NCI-H460 (cell line): Measurements from ENCODE around the gene IRF4. TPM values are rescaled to one million over a fixed set of nuclear protein-coding genes. Genes with fewer than 3 reads are reported as not detected.

Experiments
- DNase-seq: peaks from one replicate; pipeline ENCODE4 v3.0.0-alpha.2; 2016; ENCODE audit warnings: low read depth; ENCODE audit errors: extremely low read depth
- total RNA-seq: library from RNA; depleted of rRNA; stranded (reverse); fragments of >200 nt; shearing (Covaris generic); gene quantifications from 2 replicates; pipeline ENCODE4 v1.2.3, GENCODE V29; 2014

IRF4 gene
- total RNA-seq, 1 experiment from 2014 or later, result 0.67 TPM

DNA sequence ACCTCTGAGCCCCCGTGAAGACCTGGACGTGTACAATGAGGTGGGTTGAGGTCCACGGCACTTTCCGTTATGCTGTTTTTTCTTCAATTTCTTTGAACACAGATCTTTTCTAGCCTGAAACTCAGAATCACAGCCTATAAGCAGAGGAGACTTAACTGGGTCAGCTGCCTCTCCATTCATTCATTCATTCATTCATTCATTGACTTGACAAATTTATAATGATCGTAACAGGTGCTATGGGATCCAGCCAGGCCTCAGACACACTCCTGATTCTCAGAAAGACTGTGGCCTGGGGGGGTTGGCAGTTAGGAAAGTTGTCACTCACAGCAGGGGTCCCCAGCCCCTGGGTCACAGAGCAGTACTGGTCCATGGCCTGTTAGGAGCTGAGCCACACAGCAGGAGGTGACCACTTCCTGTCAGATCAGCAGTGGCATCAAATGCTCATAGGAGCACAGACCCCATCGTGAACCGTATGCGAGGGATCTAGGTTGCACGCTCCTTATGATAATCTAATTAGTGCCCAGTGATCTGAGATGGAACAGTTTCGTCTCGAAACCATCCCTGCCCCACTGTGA, 38.6 kb upstream of the IRF4 start:
- DNase-seq, result no peak

DNA sequence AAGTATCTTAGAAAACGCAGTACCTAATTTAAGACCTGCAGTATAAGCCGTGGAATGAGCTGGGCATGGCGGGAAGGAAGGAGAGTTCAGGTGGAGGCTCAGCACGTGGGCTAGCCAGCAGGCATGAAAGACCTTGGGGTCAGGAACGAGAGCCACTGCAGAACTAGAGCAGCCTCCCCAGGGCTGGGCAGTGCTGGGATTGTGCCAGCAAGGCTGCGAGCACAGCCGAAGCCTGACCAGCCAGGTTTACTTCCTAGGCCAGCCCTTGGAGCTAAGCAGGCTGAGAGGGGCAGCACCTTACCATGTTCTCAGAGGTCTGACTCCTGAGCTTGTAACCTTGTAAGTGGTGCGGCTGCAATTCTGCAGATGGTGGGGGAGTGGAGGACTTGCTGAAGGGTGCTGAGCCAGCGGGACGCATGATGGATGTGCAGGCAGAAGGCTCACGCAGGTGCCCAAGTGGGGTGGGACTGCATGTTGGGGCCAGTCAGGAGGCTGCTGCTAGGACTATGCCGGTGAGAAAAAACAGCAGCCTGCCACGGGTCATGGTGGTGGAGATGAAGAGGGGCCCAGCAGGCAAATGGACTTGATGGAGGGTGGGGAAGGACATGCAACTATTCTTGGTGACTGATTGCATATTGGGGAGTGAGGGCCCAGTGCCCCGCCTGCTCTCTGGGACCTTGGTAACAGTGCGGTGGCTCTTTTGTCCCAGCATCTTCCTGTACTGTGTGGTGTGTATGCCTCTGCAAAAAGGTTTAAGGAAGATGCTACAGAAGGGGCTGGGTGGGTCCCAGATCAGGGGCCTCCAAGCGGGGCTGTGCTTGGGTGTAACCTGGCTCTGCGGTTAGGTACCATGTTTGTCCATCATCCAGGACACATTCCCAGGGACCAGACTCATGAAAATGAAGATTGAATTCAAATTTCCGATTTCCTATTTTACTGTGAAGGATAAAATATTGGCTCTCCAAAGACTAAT, 37.6 kb upstream of the IRF4 start:
- no peak for DNase-seq

DNA sequence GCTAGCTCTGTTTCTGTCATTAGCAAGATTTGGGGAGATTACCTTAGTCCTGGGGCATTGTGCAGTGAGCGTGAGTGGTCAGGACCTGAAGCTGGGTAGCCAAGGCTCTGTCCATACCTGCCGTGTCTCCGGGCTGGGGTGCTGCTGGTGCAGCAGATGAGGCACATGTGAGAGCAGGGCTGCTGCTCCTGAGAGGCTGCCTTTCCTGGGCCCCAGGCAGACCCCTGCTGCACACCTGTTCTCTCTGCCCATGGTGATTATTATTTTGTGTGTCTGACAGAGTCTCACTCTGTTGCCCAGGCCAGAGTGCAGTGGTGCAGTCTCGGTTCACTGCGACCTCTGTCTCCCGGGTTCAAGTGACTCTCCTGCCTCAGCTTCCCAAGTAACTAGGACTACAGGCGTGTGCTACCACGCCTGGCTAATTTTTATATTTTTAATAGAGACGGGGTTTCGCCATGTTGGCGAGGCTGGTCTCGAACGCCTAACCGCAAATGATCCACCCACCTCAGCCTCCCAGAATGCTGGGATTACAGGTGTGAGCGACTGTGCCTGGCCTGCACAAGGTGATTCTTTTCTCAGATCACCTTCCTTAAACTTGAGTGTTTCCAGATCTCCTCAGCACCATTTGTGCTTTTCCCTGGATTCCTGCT, 36.8 kb upstream of the IRF4 start:
- no peak for DNase-seq

DNA sequence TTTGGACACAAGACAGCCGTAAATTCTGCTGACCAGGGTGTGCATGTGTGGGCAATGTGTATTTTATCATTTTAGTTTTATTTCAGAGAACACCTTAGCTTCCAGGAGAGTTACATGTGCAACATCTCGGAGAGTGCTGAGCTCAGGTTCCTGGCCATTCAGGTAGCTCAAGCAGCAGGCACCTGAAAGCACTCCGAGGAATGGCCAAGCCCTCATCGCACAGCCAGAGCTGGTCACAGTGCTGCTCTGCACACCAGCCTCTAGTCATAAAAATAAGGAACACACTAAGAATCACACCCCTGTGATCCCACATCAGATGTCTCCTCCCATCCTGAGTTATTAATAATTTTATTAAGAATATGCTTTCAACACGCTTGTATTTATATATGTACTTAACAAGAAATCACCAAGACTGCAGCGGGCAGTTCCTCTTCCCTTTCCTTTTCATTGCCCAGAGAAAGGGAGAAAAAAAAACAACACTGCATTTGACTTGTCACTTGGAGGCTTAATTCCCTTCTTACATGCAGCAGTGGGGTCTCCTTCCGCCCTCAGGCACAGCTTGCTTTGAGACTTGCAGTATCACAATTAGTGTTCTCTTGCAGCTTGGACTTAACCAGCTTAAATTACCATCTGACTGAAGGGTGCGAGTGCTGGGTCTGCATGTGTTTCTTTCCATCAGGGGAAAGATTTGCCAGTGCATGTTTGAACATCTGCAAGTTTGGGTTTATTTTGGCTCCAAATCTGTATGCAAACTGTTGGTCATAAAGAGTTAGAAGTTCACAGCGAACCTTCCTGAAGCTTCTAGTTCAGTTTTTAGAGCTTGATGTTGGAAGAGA, 36.0 kb upstream of the IRF4 start:
- no peak for DNase-seq

DNA sequence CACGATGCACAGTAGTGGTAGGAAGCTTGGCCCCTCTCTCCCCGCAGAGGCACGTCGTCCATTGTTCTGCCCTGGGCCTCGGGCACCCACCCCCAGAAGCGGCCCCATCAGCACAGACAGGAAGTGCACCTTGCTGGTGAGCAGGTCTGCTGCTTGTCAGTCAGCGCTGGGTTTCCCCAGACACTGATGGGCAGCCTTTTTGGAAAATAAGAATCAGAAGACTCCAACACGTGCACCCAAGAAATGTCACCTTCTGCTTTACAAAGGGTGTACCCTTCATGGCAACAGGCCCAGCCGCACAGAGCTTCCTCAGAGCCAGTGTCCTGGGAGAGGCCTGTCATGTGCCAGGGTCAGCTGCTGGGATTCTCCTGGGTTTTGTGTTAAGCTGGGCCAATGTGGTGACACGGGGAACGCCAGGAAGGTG, 34.7 kb upstream of the IRF4 start:
- no peak for DNase-seq

DNA sequence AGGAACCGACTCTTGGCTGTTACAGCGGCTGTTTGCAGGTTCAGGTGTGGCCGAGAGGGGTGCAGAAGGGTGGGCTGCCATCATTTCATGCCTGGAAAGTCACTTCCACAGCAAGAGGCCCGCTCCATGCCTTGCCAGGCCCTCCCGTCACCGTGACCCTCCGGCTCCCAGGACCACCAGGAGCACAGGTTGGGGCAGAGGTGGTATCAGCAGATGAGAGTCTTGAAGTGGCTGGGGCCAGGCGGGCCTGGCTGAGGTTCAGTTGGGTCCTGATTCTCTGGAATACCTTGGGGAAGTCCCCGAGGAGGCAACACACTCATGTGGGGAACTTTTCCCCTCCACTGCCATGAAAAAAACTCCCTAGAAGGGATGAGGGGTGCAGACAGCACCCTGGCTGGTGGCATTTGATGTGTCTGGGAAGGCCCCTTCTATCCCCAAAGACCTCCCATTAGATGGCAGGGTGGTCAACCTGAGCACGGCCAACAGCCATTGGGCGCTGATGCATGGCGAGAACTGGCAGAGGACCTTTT, 34.2 kb upstream of the IRF4 start:
- no peak for DNase-seq

DNA sequence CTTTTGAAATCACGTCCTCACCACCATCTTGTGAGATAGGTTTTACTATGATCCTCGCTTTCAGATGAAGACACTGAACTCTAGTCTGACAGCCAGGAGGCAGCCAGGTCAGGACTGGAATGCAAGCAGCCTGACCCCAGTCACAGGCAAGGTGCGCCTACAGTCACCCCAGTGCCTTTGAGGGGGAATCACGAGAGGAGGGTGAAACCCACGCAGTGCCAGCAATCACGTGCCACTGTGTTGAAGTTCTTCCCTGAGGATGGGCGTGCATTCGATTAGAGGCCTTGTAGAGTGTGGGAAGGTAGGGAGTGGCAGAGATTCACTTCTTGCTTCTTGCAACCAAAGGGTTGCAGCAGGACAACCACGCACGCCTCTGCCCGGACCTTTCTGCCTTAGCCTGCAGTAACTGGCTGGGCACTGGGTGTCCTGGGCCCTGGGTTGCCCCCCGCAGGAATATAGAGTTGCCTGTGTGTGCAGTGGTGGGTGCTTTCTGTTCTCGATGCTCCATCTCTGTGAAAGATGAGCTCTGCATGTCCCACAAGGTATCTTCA, 33.7 kb upstream of the IRF4 start:
- DNase-seq, result no peak

DNA sequence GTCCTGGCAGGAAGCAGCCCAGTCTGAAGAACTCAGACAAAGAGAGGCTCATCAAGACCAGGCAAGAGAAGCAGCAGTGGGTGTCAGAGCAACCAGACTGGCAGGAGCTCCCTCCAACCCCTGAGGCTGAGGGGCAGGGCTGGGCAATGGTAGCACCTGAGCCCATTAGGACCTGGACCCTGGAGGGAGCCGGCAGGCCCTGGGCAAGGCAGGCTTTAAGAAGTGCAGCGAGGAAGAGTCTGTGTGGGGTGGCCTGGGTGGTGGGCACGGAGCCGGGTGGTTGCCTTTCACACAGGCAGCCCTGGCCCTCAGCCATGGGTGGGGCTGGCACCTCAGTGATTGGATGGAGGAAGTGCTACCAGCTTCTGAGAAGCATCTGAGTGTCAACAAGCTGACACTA, 33.1 kb upstream of the IRF4 start:
- no peak for DNase-seq

DNA sequence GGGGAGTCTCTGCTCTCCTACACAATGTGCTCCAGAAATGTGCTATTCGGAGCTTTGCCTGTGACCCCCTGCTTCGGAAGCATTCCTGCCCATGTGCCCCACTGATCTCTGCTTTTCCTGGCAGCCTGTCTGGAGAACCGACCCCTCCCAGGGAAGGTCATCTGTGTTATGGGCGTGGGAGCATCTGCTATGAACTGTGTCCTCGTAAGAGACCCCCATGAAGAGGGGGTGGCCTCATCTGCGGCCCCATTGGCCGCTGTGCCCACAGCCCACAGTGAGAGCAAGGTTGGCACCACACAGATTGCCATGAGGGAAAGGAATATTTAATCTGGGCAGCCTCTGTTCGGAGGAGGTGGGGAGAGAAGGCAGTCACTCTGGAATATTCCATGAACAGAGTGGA, 32.7 kb upstream of the IRF4 start:
- DNase-seq, result no peak

DNA sequence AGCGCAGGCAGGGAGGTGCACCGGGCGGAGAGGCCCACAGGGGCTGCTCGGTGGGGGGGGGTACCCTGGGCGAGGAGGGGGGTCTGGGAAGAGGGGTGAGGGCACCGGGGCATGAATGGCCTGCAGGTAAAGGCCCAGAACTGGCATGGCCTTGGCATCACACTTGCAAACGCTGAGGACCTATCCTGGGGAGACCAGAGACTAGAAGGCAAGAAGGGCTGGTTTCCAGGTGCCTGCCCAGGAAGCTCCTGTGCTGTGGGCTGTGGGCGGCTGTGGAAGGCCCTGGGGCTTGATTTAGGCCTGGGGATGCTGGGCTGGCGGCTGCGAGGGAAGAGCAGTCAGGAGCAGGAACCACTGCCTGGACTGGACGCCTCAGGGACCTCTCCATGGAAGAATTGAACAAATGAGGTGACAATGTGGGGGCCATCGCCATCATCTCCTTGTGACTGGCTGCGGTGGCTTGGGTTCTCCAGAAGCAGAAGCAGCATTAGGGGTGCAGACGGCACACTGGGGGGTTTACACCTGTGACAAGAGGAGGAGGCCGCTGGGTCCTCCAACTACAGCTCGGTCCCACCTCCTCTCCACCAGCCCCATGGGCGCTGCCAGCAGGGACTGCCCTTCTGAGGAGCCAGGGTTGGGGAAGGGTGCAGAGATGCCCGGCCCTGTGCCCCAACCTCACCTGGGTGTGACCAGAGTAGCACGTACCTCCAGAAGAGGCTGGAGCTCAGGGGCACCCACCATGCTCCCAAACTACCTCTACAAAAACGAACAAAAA, 32.1 kb upstream of the IRF4 start:
- DNase-seq, result no peak

DNA sequence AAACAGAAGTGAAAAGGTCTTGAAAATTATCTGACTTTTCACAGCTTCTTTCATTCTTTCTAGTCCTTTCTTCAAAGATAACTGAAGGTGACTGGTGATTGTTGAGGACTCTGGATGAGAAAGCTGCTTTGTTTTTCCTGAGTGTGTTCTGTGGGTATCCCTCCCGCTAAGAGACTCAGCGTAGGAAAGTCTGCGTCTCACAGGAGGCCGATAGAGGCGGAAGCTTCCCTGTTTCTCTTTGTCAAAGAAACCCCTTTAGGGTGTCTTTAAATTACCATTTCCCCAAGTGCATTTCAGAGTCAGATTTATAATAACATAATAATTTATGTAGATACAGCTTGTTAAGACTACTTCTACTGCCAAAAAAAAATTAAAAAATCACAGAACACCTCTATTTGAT, 31.2 kb upstream of the IRF4 start:
- no peak for DNase-seq

DNA sequence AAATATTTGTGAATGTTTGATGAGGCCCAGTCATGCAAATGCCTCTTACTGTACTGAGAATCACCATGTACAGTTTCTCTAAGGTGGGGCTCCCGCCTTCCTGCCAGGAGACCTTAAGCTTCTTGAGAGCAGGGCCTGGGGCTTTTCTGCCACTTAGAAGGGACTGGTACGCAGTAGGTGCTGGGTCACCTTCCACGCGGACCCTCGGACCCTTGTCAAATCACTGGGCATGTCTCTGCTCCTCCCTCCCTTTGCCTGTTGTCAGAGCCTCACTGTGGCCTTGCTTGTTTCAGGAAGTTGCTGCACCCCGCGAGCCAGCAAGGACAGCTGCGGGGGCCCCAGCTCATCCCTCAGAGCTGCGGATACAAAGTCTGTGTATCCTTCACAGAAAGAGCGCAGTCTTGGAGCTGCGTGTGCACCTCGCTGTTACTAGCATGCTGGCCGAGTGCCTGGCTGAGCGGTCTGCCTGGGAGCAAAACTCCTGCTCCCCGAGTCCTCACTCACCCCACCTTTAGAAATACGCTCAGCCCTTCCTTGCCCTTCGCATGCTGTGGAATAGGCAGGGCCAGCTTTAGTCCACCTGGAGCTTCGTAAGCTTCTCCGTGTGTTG, 30.7 kb upstream of the IRF4 start:
- no peak for DNase-seq

DNA sequence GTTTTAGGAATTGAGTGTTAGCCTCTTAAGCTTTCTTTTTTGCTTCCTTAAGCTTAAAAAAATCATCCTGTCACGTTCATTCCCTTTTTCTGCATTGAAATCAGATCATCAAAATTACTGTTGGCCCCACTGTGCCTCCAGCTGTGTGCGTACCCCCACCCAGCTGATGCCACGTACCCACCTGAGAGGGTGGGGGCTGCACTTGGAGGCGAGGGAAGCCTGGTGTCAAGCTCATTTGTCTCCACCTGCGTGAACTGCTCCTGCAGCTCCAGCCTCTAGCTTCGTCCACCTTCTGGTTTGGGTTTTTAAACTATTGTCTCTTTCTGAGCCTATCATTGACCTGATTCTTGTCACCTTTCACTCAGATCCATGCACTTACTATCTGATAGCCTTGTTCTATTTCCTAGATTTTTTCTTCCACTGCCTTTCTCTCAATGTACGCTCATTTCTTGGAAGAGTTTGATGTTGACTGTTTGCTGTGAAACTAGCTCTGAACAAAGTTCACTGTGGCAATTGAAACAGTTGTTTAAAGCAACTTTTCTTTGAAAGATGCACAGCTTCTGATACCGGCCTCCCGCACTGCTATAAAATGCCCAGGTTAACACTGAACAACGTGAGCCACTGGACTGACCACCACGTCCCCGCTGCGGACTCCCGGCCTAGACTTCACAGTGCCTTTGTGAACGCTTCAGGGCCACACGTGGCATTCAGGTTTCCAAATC, 30.0 kb upstream of the IRF4 start:
- DNase-seq, result no peak

DNA sequence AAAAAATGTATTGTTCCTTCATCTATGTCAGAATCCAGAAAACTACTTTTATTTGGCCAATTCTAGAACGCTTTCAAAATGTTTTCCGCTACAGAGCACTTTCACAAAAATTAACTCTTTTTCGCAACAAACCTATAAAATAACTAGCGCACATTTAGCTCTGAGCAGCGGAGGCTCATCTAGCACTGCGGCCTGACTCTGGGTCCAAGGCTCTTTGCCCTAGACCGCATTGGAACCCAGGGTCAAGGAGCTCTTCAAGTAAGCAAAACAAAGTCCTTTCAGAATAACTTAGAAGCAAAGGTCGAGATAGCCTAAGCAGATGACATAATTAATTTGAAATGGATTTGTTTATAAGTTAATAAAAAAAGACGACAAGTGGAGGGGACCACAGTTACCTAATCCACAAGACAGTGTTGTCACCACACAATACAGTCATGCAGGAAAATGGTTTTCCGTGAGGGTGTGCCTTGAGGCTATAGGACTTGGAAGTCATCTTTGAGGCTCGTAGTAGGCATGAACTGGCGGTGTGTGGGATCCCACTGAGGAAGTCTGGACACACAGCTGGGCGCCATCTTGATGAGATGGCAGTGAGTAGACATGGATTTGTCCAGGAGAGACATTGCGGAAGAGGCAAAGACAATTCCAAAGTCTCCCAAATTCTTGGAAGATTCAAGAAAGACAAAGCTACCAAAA, 29.2 kb upstream of the IRF4 start:
- no peak for DNase-seq

DNA sequence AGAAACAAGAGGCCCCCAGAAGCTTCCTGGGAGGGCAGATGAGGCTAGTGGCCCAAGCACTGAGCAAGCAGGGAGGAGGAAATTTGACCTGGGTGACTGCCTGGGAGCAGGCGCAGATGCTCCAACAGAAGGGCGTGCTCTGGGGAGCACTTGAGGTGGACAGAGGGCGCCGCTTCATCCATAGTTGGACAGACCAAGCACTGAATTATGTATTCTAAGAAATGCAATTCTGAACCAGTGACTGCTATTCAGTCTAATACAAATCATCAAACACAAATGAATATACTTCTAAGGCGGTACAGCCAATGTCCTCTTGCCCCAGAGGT, 28.7 kb upstream of the IRF4 start:
- no peak for DNase-seq

DNA sequence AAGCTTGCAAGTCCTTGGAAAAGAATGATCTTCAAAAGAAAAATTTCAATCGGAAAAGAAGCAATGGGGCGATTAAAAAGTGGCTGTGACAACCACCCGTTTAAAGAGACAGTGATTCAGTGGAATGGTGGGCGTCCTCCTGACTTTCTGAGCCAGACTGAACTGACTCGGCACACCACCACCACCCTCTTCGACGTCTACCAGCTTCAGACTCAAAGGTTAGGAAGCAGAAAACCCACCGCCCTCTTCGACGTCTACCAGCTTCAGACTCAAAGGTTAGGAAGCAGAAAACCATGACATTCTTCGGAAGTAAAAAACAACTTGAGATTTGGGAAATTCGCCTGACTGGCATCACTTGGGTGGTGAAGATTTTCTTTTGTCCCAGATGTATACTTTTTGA, 28.3 kb upstream of the IRF4 start:
- DNase-seq, result no peak

DNA sequence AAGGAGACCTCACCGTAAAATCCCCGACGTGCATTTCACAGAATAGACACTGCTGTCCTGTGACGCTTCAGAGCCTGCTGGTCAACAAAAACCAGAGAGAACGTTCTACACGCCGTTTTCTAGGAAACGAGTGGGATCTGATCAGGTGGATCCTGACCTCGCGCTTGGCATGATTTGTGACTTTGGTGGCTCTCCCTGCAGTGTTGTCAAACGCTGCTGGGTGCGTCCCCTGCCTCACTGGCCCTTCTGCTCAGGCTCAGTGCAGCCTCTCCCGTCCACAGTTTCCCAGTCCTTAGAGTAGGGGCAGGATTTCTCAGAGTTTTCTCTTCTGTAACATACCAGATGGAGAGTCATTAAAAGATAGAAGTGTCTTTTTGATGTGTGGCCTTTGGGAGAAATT, 27.6 kb upstream of the IRF4 start:
- DNase-seq, result no peak
